ENCODE data around the gene EDAR.

The EDAR gene

GRCh38 chr2:108923019-108923700 lies 65.9 kb downstream of the EDAR start:
- FAIRE-seq, result no peak

- FAIRE-seq, result no peak
These were observed 66.7 kb downstream of the EDAR start for GRCh38 chr2:108922141-108922915.

- no peak for FAIRE-seq
These were observed 67.7 kb downstream of the EDAR start for GRCh38 chr2:108921096-108922030.

GRCh38 chr2:108920686-108921085 lies 68.3 kb downstream of the EDAR start:
- FAIRE-seq, result no peak

DNA sequence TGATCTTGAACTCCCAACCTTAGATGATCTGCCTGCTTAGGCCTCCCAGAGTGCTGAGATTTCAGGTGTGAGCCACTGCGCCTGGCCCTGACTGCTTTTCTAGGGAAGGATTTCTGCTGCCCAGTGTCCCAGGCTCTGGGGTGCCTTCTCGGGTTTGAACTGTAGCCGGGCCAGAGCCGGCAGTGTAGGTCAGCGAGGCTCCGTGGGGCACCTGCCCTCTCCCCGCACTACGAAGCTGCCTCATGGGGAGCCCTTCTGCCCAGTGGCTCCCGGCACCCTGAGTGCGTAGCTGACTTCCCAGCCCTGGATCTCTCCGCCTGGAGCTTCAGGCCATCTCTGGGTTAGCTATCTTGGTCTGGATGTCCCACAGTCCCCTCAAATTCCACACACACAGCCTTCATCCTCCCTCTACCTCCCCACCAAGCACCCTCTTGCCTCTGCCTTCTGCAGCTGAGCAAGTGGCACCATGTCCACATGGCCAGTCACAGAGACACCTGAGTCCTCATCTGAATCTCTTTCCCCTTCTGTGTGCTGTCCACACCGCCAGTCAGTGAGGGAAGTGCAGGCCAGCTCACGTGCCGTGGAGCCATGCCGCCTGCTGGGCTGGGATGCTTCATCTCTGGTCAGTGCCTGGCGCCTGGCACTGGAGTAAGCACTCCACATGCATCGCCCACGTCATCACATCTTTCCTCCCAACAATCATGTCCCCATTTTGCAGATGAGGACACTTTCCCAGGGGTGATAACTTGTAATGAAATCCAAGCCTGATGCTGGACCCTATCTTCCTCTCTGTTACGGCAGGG lies 69.2 kb downstream of the EDAR start:
- FAIRE-seq, result no peak

DNA sequence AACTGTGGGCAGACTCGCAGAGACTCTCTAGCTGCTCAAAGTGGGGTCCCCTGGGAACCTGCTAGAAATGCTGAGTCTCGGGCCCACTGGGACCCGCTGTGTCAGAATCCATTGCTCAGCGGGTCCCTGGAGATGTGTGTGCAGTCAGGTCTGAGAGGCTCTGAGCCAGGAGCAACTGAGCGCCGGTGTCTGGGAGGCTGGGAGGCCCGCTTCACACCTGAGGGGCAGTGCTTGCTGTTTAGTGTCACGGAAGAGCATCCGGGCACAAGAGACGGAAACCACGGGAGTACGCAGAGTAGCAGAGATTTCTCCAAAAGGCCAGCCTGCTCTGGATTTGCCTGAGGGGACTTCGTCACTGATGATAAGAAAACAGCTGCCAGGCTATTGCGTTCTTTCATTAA lies 70.1 kb downstream of the EDAR start:
- FAIRE-seq, result no peak

DNA sequence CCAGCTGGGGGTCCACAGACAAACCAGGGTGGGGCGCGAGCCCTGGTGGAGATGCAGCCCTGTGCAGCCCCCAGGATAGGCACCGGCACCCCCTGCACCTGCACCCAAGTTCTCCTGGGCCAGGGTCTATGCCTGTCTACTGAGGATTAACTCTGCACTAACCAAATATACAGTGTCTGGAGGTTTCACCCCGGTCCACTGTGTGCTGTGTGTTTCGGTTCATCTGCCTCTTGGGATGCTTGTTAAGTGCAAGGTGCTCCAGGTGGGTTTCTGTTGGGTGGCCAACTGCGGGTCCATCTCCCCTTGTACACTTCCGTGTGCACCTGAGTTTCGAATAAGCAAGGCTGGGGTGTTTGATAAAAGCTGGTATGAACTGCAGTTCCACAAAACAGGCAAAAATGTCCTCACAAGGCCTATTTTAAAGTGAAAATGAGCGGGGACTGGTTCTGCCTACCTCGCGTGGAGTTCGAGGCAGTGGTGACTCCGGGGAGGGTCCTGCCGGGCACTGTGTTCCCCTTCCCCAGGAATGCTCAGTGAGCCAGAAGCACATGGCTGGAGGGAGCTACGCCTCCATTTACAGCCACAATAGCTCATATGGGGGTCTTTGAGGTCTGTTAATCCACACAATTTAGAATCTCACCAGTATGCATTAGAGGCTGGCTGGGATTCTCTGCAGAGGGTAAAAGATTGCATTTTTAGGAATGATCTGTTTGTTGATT lies 70.7 kb downstream of the EDAR start:
- FAIRE-seq, result no peak

DNA sequence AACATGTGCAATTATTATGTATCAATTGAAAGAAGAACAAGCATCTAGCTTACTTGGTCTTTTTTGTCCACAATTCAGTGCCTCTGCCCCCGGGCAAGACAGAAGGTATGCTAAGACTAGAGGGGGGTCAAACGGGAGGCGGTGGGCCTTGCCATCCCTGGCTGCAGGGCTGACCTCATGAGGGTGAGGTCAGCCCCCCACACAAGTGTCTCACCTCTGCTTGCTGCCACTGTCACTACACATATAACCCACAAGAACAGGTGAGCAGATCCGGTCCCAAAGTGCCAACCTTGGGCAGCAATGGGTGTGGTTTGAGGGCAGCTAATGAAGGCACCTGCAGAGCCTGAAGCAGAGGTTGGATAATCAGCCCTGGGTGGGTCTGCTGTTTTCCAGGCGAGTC lies 71.5 kb downstream of the EDAR start:
- no peak for FAIRE-seq

- FAIRE-seq, result no peak
These were observed 72.1 kb downstream of the EDAR start for GRCh38 chr2:108916796-108917421.

- FAIRE-seq, result no peak
These were observed 72.8 kb downstream of the EDAR start for GRCh38 chr2:108916122-108916795.

- FAIRE-seq, result no peak
These were observed 76.5 kb downstream of the EDAR start for GRCh38 chr2:108912629-108912902.

GRCh38 chr2:108911807-108912628 lies 77.0 kb downstream of the EDAR start:
- no peak for FAIRE-seq

DNA sequence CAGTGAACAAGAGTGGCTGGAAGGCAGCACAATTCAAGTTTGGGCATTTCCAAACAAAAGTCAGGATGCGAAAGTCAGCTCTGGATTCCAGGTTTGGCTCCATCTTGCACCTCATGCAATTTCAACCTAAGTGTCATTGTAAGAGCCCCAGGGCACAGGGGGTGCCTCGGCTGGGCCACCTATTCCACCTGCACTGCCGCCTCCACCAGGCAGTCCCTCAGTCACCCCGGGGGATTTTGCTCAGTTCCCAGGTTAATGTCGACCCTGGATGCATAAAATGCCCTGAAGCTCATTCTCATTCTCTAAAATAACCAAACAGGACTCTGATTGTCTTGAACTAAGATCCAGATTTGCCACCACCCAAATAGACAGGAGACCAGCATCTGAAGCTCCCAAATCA lies 77.6 kb downstream of the EDAR start:
- no peak for FAIRE-seq

- no peak for FAIRE-seq
These were observed 78.3 kb downstream of the EDAR start for GRCh38 chr2:108910541-108911396.

GRCh38 chr2:108910011-108910431 lies 79.0 kb downstream of the EDAR start:
- FAIRE-seq, result no peak

DNA sequence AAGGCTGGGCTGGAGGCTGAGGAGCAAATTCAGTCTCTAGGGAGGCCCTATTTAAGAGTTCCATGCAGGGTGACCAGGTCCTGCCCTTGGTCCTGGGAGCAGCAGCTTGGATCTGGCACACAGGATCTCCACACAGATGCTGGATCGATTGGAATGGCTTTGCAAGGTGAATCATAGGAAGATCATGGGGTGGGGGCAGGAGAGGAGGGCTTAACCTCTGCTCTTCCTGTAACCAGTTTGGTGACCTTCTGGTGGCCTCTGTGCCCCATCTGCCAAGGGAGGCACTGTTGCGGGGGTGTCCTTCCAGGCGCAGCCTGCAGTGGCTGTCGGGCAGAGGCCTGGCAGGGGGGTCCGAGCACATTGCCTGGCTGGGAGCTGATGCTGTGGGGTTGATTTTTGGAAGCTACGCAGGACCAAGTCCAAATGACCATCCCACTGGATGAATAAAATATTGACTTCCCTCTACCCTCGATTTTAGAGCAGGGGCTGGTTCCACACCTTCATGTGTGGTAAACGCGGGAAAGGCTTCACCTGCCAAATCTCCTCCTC lies 79.7 kb downstream of the EDAR start:
- FAIRE-seq, result no peak

DNA sequence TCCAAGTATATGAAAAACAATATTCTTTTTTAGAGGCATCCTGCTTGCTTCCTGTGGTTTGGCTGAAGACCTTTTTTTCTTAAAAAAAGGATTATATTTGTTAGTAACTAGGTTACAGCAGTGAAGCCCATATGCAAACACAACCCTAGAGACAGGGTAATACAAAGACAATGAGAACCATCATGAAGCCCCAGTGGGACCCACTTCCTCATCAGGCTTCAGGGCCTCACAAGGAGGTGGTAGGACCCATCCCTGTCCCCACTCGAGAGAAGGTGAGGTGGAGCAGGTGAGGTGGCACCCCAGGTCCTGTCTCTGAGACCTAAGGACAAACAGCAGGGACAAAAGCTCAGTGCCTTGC lies 80.3 kb downstream of the EDAR start:
- FAIRE-seq, result no peak

- FAIRE-seq, result no peak
These were observed 81.0 kb downstream of the EDAR start for GRCh38 chr2:108907822-108908712.
